GM19035 (cell line): ENCODE data around the gene TBCE.

Source experiments
- ATAC-seq: cut with Tn5 transposase; IDR thresholded peaks from one replicate; pipeline ENCODE4 v1.9.1; 2021; ENCODE audit not compliant: unreplicated experiment

Gene TBCE, protein sequence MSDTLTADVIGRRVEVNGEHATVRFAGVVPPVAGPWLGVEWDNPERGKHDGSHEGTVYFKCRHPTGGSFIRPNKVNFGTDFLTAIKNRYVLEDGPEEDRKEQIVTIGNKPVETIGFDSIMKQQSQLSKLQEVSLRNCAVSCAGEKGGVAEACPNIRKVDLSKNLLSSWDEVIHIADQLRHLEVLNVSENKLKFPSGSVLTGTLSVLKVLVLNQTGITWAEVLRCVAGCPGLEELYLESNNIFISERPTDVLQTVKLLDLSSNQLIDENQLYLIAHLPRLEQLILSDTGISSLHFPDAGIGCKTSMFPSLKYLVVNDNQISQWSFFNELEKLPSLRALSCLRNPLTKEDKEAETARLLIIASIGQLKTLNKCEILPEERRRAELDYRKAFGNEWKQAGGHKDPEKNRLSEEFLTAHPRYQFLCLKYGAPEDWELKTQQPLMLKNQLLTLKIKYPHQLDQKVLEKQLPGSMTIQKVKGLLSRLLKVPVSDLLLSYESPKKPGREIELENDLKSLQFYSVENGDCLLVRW

DNA sequence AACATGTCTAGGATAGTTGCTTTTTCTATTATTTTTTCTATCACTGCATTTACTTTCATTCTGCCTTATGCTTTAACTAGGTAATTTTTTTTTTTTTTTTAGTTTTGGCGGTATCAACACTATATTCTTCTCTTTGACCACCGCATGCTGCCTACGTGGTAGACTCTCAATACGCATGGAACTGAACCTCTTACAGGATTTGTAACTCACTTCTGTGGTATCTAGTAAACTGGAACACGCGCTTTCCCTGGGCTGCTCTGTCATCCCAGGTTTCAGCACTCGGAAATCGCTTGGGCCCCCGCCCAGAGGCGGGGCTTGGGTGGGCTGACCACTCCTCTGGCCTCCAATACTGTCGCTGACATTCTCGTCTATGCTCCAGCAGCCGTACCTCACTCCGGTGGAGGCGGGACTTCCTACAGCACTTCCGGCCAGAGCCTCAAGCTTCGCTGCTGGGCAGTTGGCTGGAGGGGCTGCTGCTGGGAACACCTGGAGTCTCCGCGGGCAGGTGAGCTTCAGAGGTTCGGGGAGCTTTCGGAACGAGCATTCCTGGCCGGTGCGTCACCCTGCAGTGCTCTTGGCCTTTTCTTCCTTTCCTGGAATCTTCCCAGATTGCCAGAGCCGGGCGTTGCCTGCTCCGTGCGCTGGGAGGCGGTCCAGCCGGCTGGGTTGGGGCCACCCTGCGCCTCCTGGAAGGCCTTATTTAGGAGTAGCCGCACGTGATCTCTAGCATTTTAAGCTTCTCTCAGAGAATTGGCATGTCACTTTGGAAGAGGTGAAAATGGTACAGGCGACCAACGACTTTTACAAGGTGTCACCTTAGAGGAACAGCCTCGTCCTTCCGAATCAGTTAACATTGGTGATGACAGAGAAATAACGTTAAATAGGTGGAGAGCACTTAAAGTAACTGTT, at the start of gene TBCE:
TSS of gene TBCE (plus strand) at position 428 of the 909 bp plus-strand sequence. CDS start 12,623 bp downstream, outside the sequence.
- peak; percentile 100 for ATAC-seq

DNA sequence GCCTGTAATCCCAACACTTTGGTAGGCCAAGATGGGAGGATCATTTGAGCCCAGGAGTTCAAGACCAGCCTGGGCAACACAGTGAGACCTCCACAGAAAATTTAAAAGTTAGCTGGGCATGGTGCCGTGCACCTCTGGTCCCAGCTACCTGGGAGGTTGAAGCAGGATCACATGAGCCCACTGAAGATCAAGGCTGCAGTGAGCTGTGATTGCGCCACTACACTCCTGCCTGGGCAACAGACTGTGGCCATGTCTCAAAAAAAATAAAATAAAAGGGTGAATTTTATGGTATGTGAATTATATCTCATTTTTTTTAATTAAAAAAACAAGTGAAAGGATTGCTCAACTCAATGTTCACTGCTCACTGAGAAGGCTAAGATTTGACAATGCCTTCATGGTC, 48.0 kb upstream of the TBCE start:
- no peak for ATAC-seq

DNA sequence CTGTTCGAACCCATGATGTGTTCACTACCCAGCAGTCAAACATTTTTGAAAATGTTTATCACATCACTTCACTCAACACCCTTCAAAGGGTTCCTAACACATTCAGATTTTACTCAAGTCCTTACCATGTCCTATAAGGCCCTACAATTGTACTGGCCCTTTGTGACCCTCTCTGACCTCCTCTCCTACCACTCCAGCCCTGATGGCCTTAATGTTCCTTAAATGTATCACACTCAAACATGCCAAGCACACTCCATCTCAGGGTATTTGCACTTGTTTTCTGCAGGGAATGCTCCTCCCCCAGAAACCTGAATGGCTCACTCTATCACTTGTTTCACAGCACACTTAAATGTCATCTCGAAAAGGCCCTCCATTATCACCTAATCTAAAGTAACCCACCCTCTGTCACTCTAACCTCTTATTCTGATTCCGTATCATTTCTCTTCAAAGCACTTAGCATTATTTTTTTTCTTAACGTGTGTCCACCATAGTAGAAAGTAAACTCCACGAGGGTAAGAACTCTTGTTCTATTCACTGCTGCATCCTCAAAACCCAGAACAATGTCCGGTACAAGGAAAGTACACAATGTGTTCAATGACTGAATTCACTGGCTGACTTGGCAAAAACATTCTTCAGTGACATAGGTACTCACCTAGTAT, 46.6 kb upstream of the TBCE start:
- no peak for ATAC-seq

DNA sequence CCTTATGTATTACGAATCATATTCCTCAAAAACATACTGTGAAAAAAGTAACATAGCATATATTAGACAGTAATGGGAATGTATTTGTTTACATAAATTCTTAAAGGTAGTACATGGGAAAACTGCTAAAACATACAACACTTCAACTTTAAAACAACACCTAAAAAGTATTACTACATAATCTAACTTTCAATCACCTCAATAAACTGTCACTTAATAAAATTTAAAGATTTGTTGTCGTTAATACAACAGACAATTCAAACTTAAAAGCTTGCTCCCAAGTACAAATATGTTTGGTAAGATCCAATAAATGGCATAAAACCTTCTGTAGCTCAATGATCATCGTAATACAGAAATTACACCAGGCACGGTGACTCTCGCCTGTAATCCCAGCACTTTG, 42.9 kb upstream of the TBCE start:
- ATAC-seq, result no peak

DNA sequence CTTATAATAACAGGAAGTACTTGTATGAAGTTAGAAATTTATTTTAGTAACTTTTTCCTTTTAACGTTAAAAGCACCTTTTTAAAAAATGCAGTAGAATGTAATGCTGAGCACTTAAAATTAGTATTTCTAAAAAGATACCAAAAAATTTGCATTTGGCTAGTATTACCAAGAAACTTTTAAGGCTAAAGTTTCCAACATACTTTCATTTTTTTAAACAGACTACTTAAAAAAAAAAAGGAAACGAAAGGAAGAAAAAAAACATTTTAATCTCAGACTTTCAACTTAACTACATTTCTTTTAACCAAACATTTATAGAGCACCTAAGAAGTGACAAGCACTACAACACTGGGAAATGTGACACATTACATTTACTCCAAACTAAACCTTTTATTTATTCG, 42.1 kb upstream of the TBCE start:
- ATAC-seq, result no peak

DNA sequence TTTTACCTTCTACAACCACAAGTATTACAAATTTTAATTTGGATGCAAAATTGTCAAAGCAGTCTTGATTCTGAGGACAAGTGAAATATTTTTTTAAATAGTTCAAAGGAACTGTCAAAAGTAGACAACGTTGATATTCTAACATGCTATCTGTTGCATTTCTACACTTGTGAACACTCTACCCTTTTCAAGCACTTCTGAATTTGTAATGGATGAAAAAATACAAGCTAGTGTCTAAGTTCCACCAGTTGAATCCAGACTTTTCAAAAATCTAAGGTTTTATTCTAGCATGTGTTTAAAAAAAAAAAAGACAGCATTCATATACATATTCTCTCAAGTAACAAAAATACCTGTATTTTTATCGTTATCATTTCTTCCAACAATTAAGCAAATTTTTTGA, 41.4 kb upstream of the TBCE start:
- no peak for ATAC-seq

DNA sequence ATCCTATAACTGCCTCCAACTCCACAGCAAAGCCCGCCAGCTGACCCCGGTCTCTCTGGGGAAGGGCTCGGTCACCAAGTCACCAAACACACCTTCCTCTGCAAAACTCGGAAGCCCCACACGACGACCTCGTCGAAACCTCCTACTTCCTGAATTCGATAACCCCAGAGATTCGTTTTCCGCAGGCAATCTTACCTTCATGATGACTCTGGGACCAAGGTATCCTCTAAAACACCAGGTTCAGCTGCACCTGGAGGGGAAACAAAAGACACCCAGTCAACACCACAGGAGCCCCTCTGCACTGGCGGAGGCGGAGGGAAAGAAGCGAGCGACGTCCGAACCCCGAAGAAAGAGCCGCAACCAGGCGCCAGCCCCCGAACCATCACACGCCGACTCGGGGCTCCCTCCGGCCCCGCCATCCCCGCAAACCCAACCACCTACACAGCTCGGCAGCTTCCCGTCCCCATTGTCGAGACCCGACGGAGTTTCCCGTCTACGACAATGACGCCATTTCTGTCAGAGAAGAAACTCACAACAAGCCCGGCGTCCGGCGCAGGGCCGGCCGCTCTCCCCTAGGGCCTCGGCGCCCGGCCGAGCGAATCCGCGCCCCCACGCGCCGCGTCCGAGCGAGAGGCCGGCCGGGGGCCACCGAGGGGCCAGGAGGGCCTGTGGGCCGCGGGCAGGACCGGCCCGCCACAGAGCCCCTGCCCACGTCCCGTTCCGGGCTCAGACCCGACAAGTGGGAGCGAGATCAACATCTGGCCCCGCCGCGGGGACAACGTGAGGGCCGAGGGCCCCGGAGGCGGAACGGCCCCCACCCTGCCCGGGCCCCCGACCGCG, 40.3 kb upstream of the TBCE start:
- ATAC-seq, result no peak

DNA sequence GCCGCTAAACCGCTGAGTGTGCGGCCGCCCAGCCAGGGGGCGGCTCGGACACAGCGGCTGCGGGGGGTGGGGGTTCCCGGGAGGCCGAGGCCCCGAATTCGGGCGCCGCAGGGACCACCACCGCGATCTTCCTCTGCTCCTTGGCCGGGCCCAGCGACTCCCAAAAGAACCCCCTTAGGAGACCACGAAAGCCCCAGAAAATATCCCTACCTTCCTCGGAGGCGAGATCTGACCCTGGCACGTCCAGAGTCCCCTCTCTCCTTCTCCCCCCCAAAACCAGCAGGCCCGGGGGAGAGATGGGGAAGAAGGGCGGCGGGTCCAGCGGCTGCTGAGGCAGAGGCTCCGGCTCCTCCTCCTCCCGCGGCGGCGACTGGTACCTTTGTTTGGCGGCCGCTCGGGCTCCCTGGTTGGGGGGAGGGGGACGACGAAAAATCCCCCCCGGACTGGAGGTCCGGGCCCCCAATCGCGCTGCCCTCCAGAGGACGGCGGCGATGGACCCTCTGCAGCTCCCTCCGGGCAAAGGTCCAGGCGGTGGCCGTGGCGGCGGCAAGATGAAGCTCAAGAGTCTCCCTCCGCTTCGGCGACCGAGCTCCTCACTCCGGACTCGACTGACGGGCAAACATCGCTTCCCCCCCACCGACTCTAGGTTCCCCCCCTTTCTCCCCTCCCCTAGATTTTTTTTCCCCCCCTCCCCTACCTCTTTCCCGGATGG, 39.5 kb upstream of the TBCE start, which contains the start of gene ARID4B:
TSS of gene ARID4B (minus strand) at position 621 of the 712 bp plus-strand sequence. CDS start 1,260 bp downstream, outside the sequence.
- ATAC-seq, result peak; percentile 9

DNA sequence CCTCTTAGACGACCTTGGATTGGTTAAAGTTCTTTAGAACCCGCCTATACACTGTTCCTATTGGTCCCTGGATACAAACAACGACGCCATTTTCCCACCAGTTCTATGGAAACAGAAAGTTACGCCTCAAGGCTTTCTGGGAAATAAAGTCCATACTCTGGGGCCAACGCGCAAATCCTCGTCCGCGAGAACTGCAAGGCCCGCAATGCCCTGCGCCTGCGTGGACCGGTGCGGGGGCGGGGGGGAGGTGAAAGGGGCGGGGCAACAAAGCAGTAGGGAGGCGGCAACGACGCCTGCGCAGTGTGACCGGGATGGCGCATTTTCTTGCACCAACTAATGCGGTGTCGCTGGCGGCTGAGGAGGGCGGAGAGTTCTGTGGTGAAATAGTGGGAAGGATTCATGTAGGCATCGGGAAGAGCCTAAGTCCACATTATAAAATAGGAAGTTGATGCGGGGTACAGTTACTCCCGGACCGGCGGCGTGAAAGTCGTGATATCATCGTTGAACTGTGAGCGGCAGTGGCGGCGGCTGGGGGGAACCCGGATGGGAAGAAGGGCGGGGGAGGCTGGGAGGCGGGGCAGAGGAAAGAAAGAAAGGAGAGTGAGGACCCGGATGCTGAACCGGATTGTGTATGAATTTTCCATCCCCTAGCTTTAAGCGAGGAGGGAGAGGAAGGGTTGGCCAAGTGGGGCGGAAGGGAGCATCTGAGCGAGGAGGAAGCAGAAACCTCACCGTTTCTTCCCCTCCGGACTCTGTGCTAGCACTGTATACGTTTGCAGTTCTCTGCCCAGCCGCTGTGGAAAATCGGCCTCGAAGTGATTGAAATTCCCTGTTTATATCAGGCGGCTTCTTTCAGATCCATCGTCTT, 38.7 kb upstream of the TBCE start, which contains the start of gene GGPS1:
TSS of gene GGPS1 (plus strand) at position 300 of the 868 bp plus-strand sequence. CDS start 6,695 bp downstream, outside the sequence.
- peak; percentile 62 for ATAC-seq

DNA sequence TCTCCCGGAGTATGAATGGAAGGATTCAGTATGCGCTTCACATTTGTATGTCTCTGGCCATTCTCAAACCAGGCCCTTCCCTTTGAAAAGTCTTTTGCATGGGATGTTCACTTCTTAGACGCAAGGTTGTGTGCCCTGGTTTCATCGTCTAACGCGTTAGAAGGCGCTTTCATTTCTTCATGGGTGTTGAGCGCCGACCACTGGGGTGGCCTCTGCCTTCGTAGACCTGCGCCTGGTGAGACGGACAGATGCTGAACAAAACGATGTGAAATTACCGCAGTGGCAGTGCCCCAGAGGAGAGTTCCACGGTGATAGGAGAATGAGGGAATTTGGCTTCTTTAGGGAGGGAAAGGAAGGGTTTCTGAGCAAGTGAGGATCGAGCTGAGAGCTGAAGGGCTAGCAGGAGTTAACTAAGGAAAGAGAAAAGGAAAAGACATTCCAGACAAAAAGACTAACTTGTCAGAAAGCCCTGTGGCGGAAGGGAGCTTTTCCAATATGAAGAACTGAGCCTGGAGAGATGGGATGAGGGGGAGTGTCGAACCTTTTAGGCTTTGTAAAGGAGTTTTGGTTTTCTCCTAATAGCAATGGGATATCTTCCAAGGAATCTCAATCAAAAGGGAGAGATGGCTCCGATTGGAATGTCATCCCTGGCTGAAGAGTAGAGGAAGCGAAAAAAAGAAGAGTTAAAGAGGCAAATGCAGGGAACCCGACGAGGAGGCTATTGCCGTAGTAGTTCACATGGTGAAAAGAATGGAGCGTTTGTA, 37.9 kb upstream of the TBCE start:
- peak; percentile 22 for ATAC-seq

DNA sequence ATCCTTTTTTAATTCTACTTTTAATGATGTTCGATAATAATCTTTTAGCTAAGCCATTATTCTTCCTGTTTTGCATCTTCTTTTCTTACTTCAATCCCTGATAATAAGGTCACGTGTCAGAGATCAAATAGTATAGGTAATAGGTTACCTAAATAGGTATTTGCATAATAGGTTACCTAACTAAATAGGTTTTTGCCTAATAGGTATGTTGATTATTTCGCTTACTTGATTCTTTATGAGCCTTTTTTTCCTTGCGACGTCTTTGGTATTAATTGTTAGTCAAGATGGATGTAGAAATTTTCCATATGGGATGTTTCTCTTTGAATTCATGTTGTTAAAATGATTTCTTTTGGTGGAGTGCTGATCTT, 36.3 kb upstream of the TBCE start:
- no peak for ATAC-seq

DNA sequence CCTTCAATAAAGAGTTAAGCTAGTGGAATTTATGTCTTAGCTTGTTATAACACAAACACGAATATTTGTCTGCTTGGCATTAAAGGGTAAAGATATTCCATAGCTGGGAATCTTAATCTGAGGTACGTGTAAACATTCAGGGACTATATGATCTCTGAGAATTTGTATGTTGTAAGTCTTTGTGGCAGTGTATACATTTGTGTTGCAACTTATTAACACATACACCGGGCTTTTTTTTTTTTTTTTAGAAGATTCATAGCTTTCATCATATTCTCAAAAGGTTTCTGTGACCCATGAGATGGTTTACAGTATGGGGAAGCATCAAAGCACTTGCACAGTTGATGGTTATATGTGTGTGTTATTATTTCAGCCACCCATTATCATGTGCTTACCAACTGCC, 35.8 kb upstream of the TBCE start:
- ATAC-seq, result no peak

DNA sequence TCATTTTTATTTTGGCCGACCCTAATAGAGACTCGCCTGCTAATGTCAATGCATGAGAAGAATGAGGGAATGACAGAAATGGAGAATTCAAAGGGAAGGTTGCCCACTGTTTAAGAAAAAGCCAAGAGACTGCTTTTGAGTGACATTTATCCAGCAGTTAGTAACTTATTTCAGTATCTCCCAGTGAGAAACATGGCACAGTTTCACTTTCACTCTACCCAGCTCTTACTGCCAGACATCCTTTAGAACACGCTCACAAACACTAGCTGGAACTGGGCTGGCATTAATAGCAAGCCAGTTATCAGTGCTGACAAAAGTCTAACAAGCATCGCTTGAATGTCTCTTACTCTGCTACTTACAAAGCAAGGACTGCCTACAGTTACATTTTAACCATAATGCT, 30.3 kb upstream of the TBCE start:
- ATAC-seq, result no peak

DNA sequence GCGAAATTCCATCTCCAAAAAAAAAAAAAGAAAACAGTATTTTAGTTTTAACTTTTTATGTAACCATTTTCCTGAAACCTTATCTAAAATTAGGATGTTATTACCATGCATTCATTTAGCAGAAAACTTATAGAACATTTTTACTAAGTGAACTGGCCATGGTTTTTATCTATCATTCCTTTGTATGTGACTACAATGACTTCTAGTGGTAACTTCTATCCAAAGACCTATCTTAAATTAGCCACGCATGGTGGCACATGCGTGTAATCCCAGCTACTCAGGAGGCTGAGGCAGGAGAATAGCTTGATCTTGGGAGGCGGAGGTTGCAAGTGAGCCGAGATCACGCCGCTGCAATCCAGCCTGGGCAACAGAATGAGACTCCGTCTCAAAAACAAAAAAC, 27.5 kb upstream of the TBCE start:
- ATAC-seq, result no peak

DNA sequence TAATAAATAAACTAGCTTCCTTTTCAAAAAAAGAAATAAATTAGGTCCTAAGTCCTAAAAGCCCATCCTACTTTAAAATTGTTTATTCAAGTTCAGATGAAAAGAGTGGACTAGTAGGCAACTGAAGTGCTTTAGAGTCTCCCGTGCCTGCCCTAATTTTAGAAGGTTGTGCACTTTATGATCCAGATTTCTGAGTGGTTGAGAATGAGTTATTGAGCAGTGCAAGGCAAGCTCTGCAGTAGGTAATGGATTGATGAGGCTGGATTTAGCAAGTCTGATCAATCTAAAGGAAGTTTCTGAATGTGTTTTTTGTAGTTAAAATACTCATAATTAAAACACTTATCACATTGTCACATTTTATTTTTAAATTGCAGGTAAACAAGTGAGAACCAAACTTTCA, 25.9 kb upstream of the TBCE start:
- no peak for ATAC-seq

DNA sequence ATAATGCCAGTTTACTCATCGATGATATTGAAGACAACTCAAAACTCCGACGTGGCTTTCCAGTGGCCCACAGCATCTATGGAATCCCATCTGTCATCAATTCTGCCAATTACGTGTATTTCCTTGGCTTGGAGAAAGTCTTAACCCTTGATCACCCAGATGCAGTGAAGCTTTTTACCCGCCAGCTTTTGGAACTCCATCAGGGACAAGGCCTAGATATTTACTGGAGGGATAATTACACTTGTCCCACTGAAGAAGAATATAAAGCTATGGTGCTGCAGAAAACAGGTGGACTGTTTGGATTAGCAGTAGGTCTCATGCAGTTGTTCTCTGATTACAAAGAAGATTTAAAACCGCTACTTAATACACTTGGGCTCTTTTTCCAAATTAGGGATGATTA, 25.2 kb upstream of the TBCE start:
- no peak for ATAC-seq

DNA sequence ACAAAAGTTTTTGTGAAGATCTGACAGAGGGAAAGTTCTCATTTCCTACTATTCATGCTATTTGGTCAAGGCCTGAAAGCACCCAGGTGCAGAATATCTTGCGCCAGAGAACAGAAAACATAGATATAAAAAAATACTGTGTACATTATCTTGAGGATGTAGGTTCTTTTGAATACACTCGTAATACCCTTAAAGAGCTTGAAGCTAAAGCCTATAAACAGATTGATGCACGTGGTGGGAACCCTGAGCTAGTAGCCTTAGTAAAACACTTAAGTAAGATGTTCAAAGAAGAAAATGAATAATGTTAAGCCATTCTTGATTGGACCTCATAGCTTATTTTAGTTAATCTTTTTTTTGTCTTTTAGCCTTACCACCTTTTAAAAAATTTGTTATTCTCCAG, 24.8 kb upstream of the TBCE start:
- ATAC-seq, result no peak

DNA sequence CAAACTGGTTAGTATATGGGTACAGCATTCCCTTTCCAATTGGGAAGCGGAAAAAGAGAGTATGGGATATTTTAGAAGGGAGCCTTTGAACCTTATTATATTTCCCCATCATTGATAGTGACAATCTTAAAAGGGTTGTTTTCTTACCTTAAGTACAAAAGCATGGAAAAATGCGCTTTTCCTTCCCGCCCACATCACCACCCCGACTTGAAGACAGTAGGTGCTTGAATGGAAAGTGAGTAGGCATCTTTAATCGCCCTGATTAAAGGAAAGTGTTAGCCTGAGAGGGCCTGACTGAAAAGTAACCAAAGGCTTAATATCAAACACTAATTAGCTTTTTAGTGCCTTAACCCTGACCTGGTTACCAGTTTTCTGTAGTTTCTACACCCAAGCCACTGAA, 23.5 kb upstream of the TBCE start:
- no peak for ATAC-seq
